Posterior cingulate gyrus (tissue), 11 donors: ENCODE data around the gene XRN2.
"Not testable (repeated sequence)": the region's sequence is repeated elsewhere in the genome, so short reads cannot be mapped to it uniquely, and the experiment has no call there.

Experiments used
- DNase-seq, 10 donors: peaks; one replicate each; pipeline versions ENCODE4 v3.0.0 to v3.0.0-alpha.2; 2020 to 2021; ENCODE audit warnings: mixed read lengths in 3 of 10
- intact Hi-C: fragments of 100-400 bp; cut with DNase I; formaldehyde crosslinking; loops from one replicate; pipeline ENCODE4 v1.15.1; 2023

XRN2 gene

GRCh38 chr20:21342656-21343345 lies 39.7 kb downstream of the XRN2 start:
- intact Hi-C loops: no loop called here
- no peak for DNase-seq

- no peak for DNase-seq
- intact Hi-C loops: no loop called here
Observed at GRCh38 chr20:21344206-21344900, 41.2 kb downstream of the XRN2 start.

GRCh38 chr20:21344961-21345360 lies 41.8 kb downstream of the XRN2 start:
- no peak for DNase-seq
- intact Hi-C loops: no loop called here

GRCh38 chr20:21352703-21353102 lies 49.6 kb downstream of the XRN2 start:
- no peak for DNase-seq
- intact Hi-C loops: no loop called here

DNA sequence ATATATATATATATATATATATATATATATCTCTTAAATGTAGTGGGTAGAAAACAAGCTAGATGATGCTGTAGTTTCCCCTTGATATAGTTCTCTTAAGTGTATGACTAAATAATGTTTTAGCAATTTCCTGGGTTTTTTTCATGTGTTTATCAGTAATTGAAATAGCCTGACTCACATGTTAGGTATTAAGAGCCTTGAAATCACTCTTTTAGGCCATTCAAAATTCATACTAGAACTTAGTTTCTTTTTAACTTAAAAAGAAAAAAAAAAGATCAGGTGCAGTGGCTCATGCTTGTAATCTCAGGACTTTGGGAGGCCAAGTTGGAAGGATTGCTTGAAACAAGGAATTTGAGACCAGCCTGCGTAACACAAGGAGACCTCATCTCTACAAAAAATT lies 50.1 kb downstream of the XRN2 start:
- intact Hi-C loops: no loop called here
- no peak for DNase-seq

- no peak for DNase-seq
- intact Hi-C loops: no loop called here
Observed at GRCh38 chr20:21355981-21356380, 52.9 kb downstream of the XRN2 start.

DNA sequence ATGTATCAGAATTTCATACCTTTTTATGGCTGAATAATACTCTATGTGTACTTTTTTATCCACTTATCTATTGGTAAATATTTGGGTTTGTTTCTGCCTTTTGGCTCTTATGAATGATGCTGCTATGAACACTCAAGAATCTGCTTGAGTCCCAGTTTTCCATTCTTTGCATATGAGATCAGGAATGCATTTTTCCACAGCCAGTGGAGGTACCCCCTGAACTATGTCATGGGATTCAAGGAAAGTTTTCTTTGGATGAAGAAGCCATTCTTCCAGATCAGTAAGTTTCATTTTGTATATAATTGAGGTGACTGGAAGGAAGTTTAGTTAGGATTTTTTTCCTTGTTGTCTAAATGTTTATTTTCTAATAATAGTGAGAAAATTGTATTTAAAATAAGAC lies 53.3 kb downstream of the XRN2 start:
- intact Hi-C loops: no loop called here
- DNase-seq: no peak

GRCh38 chr20:21357844-21358243 lies 54.7 kb downstream of the XRN2 start:
- DNase-seq: no peak
- intact Hi-C loops: no loop called here

GRCh38 chr20:21358737-21359136 lies 55.6 kb downstream of the XRN2 start:
- DNase-seq: no peak
- intact Hi-C loops: no loop called here

GRCh38 chr20:21360705-21361104 lies 57.6 kb downstream of the XRN2 start:
- no peak for DNase-seq
- intact Hi-C loops: loop anchor here (5.0 kb wide), 1 partner anchor 257 kb away; no protein-coding TSS in a partner anchor

- DNase-seq: no peak
- intact Hi-C loops: loop anchor here (5.0 kb wide), 1 partner anchor 256 kb away; no protein-coding TSS in a partner anchor
Observed at GRCh38 chr20:21361266-21361665, 58.1 kb downstream of the XRN2 start.

DNA sequence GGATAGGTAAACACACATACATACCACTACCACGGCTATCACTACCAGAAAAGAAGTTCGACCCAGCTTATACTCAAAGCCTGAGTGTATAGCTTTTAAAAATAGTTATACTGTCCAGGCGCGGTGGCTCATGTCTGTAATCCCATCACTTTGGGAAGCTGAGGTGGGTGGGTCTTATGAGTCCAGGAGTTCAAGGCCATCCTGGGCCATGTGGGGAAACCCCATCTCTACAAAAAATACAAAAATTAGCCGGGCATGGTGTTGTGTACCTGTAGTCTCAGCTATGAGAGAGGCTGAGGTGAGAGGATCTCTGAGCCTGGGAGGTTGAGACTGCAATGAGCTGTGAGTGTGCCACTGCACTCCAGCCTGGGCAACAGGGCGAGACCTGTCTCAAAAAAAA lies 61.3 kb downstream of the XRN2 start:
- intact Hi-C loops: loop anchor here (5.0 kb wide), 1 partner anchor 253 kb away; no protein-coding TSS in a partner anchor
- no peak for DNase-seq

DNA sequence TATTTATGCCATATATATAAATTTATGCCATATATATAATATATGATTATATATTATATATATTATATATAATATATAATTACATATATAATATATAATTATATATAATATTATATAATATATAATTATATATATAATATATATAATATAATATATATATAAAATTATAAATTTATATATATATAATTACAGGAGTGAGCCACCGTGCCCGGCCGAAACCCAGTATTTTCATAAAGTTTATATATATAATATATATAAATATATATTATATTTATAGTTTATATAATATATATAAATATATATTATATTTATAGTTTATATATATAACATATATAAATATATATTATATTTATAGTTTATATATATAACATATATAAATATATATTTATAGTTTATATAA lies 62.6 kb downstream of the XRN2 start:
- peak in 2 of 10 donors; percentile 55 to 70 for DNase-seq
- intact Hi-C loops: no loop called here

- DNase-seq, intact Hi-C loops: not testable (repeated sequence)
Observed at GRCh38 chr20:21366273-21366672, 63.1 kb downstream of the XRN2 start.

DNA sequence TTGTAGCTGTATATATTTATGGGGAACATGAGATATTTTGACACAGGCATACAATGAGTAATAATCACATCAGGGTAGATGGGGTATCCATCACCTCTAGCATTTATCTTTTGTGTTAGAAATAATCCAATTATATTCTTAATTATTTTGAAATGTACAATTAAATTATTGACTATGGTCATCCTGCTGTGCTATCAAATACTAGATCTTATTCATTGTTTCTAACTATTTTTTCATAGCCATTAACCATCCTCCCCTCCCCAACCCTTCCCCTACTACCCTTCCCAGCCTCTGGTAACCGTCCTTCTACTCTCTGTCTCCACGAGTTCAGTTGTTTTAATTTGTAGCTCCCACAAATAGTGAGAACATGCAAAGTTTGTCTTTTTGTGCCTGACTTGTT lies 65.7 kb downstream of the XRN2 start:
- DNase-seq: no peak
- intact Hi-C loops: no loop called here

DNA sequence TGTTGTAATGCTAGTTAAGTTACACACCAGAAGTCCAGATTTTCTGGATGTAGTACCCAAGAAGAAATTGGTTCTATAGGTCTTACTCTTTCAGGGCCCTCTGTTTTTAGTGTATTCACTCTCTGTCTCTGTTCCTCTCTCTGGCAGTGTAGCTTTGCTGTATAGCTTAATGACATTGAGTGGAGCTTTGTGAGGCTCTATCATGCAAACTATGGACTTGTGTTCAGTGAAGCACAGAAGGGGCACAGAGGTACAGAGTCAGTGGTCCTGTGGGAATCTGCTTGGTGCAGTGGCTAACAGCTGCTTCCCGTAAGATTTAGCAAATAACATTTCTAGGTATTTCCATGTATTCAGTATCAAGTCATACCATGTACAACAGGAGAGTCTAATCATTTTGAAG lies 68.1 kb downstream of the XRN2 start:
- intact Hi-C loops: no loop called here
- DNase-seq: no peak

DNA sequence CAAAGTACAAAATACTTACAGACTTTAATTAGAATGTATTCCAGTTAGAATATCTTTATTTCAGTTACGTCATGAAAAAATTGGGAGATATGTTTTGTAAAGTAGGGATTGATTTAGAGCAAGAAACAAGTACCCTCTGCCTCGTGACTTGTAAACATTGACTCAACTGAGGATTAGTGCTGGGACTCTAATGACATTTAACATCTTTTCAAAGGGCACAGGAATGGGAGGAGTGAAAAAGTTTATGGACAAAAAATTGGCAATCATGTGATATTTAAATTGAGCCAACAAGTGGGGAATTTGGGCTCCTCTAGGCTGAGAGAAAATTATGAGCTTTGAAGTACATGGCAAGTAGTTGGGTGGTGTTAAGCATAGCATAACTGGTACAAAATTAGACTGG lies 68.9 kb downstream of the XRN2 start:
- no peak for DNase-seq
- intact Hi-C loops: no loop called here

DNA sequence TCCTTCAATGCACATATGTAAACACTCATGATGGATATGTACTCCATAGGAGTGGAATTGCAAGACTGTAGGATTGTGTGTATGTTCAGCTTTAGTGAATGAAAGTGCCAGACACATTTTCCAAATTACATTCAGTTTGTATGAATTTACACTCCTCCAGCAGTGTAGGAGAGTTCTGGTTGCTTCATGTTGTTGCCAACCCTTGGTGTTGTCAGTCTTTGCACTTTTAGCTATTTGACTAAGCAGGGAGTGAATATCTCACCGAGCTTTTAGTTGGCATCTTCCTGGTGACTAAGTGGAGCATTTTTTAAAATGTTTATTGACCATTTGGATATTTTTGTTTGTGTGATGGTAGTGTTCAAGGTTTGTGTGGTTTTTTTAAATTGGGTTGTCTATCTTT lies 70.3 kb downstream of the XRN2 start:
- DNase-seq: no peak
- intact Hi-C loops: no loop called here

DNA sequence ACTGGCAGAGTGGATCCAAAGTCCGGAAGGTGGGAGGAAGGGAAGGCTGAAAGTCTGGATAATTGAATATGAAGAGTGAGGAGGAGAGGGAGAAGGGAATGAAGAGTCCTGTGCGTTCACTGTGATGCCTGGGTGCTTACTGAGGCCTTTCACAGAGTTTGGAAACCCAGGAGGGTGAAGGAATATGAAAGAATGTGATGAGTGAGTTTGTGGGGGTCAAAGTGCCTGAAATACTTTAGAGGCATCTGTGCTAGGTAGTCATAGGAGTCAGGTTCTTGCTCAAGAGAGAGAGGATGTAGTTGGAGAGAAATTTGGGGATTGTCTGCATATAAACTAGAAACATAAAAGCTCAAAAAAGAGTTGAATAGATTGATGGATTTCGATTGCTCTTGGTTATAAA lies 73.5 kb downstream of the XRN2 start:
- intact Hi-C loops: no loop called here
- no peak for DNase-seq

DNA sequence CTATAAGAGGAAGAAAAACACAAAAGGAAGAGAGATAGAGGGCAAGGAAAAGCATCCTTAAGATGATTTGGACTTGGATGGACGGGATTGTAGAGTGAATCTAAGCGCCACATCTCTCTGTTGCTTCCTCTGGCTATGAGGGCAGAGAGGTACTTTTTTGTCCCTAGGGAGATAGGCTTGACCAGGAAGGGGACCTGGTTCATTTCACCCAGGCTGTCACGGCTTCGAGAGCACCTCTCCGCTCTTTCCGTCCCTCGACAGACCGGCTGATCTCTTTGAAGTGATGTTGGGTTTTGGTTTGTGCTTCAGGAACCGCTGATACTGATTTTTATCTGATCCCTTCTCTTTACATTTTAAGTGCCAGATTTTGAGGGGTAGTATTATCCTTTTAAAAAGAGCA lies 74.6 kb downstream of the XRN2 start:
- DNase-seq: no peak
- intact Hi-C loops: no loop called here

- no peak for DNase-seq
- intact Hi-C loops: no loop called here
Observed at GRCh38 chr20:21378259-21378658, 75.1 kb downstream of the XRN2 start.

GRCh38 chr20:21380711-21381110 lies 77.6 kb downstream of the XRN2 start:
- intact Hi-C loops: no loop called here
- DNase-seq: peak in 1 of 10 donors; percentile 45
